Measurements from ENCODE around the gene SELENBP1.

The SELENBP1 gene

GRCh38 chr1:151370211-151370911 is 2.1 kb downstream of the SELENBP1 start:
- no peak for TF ChIP-seq CTCF (IDR thresholded peaks at IDR 0.05)

- no peak for TF ChIP-seq CTCF (IDR thresholded peaks at IDR 0.05)
These were observed 2.9 kb downstream of the SELENBP1 start for GRCh38 chr1:151369621-151370048.

DNA sequence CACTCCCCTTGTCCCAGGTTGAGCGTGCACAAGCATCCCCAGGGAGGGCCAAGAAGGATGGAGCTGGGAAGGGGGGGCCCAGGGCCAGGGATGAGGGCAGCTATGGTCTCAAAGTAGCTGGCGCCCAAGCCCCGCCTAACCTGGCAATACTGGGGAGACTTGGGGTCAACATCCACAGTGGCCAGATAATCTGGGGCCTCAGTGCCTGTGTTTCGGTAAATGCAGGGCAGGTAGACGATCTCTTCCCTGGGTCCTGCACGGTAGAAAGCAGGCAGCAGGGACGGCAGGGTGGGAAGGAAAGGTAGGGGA is 3.2 kb downstream of the SELENBP1 start:
- no peak for TF ChIP-seq CTCF (IDR thresholded peaks at IDR 0.05)

- no peak for TF ChIP-seq CTCF (IDR thresholded peaks at IDR 0.05)
These were observed 3.9 kb downstream of the SELENBP1 start for GRCh38 chr1:151368393-151369301.

GRCh38 chr1:151367658-151368392 is 4.7 kb downstream of the SELENBP1 start:
- TF ChIP-seq CTCF (IDR thresholded peaks at IDR 0.05): no peak

GRCh38 chr1:151364996-151365395 is 7.5 kb downstream of the SELENBP1 start:
- TF ChIP-seq CTCF (IDR thresholded peaks at IDR 0.05): no peak

DNA sequence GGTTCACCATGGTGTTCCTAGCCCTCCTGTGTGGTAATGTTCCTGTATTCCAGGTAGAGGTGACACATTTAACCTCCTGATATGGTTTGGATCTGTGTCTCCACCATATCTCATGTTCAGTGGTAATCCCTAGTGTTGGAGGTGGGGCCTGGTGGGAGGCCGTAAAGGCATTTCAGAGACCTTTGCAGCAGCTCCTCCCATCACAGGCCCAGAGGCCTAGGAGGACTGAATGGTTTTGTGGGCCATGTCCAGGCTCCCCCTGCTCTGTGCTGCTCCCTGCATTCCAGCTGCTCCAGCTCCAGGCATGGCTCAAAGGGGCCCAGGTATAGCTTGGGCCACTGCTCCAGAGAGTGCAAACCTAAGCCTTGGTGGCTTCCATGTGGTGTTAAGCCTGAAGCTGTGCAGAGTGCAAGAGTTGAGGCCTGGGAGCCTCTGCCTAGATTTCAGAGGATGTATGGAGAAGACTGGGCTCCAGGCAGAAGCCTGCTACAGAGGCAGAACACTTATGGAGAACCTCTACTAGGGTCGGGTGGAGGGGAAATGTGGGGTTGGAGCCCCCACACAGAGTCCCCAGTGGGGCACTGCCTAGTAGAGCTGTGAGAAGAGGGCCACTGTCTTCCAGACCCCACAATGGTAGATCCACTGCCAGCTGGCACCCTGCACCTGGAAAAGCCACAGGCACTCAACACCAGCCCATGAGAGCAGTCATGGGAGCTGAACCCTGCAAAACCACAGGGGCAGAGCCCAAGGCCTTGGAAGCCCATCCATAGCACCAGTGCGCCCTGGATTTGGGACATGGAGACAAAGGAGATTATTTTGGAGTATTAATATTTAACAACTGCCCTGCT is 10.0 kb downstream of the SELENBP1 start:
- no peak for TF ChIP-seq CTCF (IDR thresholded peaks at IDR 0.05)
